K562 (cell line): ENCODE results near the gene TMEM121B. TPM values are rescaled to one million over a fixed set of nuclear protein-coding genes. Genes with fewer than 3 reads are reported as not detected.

ENCODE experiments used
- ARHGAP35 ChIP-seq: fragments of 450-650 bp; IDR thresholded peaks from 2 replicates; pipeline ENCODE4 v1.6.1; 2018; ENCODE audit not compliant: partially characterized antibody
- ARID3B ChIP-seq: fragments of 250-450 bp; sonication (Bioruptor Pico); IDR thresholded peaks from 2 replicates; pipeline ENCODE4 v1.4.0; 2020; ENCODE audit warnings: borderline replicate concordance
- BRD4 ChIP-seq: fragments of 200-600 bp; sonication (generic); IDR thresholded peaks from 2 replicates; pipeline ENCODE4 v1.6.1; 2017; ENCODE audit warnings: inconsistent platforms
- BRF1 ChIP-seq: IDR thresholded peaks from 3 replicates; pipeline ENCODE4 v1.6.1; 2011; ENCODE audit warnings: borderline replicate concordance, mild to moderate bottlenecking; ENCODE audit not compliant: insufficient read length; ENCODE audit errors: extremely low read depth
- DPF2 ChIP-seq: fragments of 450-650 bp; IDR thresholded peaks from 2 replicates; pipeline ENCODE4 v1.6.1; 2016
- EGR1 ChIP-seq: fragments of 450-650 bp; conservative IDR thresholded peaks from 2 replicates; pipeline ENCODE4 v1.6.1; 2017; ENCODE audit warnings: mild to moderate bottlenecking
- FOXP1 ChIP-seq: sonication (generic); formaldehyde crosslinking; IDR thresholded peaks from 2 replicates; pipeline ENCODE4 v1.8.0; 2022; ENCODE audit warnings: mild to moderate bottlenecking, missing genetic modification reagents
- HEY1 ChIP-seq: fragments of 250-450 bp; sonication (Bioruptor Pico); IDR thresholded peaks from 2 replicates; pipeline ENCODE4 v1.5.0; 2020; ENCODE audit warnings: mild to moderate bottlenecking, moderate library complexity, borderline replicate concordance
- HLTF ChIP-seq: fragments of 450-650 bp; IDR thresholded peaks from 2 replicates; pipeline ENCODE4 v1.6.1; 2016
- HNRNPH1 ChIP-seq: fragments of 200-400 bp; formaldehyde crosslinking; optimal IDR thresholded peaks from 2 replicates; pipeline ENCODE3; 2017; ENCODE audit warnings: low read depth, mild to moderate bottlenecking, low read length, moderate library complexity
- KLF16 ChIP-seq: IDR thresholded peaks from 2 replicates; pipeline ENCODE4 v1.6.1; 2016; ENCODE audit warnings: antibody characterized with exemption
- MED1 ChIP-seq: sonication (generic); formaldehyde crosslinking; IDR thresholded peaks from 2 replicates; pipeline ENCODE4 v1.8.1; 2023; ENCODE audit warnings: missing genetic modification reagents, borderline replicate concordance
- NFXL1 ChIP-seq: fragments of 450-650 bp; formaldehyde crosslinking; IDR thresholded peaks from 2 replicates; pipeline ENCODE4 v1.4.0; 2021; ENCODE audit warnings: mild to moderate bottlenecking
- RCOR1 ChIP-seq, 2 experiments: IDR thresholded peaks; 2 replicates each; pipeline ENCODE4 v1.6.1; 2012; ENCODE audit warnings: low read depth in 2 of 2, low read length in 2 of 2, borderline replicate concordance in 1 of 2, improper control_type of control experiment in 1 of 2
- SREBF2 ChIP-seq: sonication (generic); formaldehyde crosslinking; IDR thresholded peaks from 2 replicates; pipeline ENCODE4 v1.4.0; 2020; ENCODE audit warnings: mild to moderate bottlenecking, missing genetic modification reagents
- TCF3 ChIP-seq: sonication (generic); formaldehyde crosslinking; IDR thresholded peaks from 2 replicates; pipeline ENCODE4 v1.4.0; 2020; ENCODE audit warnings: mild to moderate bottlenecking, missing genetic modification reagents
- ZBTB2 ChIP-seq: fragments of 450-650 bp; IDR thresholded peaks from 2 replicates; pipeline ENCODE4 v1.6.1; 2016; ENCODE audit warnings: antibody characterized with exemption
- ZKSCAN3 ChIP-seq: fragments of 250-450 bp; sonication (Bioruptor Pico); IDR thresholded peaks from 2 replicates; pipeline ENCODE4 v1.4.0; 2020
- ZNF23 ChIP-seq: fragments of 250-450 bp; sonication (Bioruptor Pico); IDR thresholded peaks from 2 replicates; pipeline ENCODE4 v1.4.0; 2020; ENCODE audit warnings: mild to moderate bottlenecking
- ZNF384 ChIP-seq: IDR thresholded peaks from 2 replicates; pipeline ENCODE4 v1.6.1; 2012; ENCODE audit warnings: low read depth, low read length, improper control_type of control experiment
- polyA plus RNA-seq, 8 experiments: library from polyadenylated mRNA; depleted of rRNA in 4 of 8; stranded (reverse) in 5 of 8; unstranded in 3 of 8; fragments of >200 nt; fragmentation: Nextera tagmentation in 2 of 8; fragmentation: Illumina TruSeq in 1 of 8; extraction: Ambion mirVana in 2 of 8; extraction: Trizol in 1 of 8; gene quantifications; 2 replicates each; pipeline versions ENCODE4 v1.2.1 to v1.2.3, GENCODE V29; 2011 to 2014; ENCODE audit warnings: inconsistent platforms in 1 of 8, missing spikeins in 1 of 8
- total RNA-seq, 7 experiments: library from RNA; depleted of rRNA in 6 of 7; stranded (reverse); fragments of >200 nt in 6 of 7; fragmentation: Illumina TruSeq in 2 of 7; extraction: Trizol in 2 of 7; gene quantifications; 2 replicates each; pipeline versions ENCODE4 v1.2.1 to v1.2.3, GENCODE V29; 2011 to 2021; ENCODE audit warnings: low replicate concordance in 1 of 7
- TF ChIP-seq, protein P1 (sequence below): fragments of 250-450 bp; sonication (Bioruptor Pico); IDR thresholded peaks from 2 replicates; pipeline ENCODE4 v1.4.0; 2020; ENCODE audit warnings: mild to moderate bottlenecking, moderate library complexity
- TF ChIP-seq, protein P2 (sequence below): sonication (generic); formaldehyde crosslinking; IDR thresholded peaks from 2 replicates; pipeline ENCODE4 v1.9.0; 2022; ENCODE audit warnings: mild to moderate bottlenecking, missing genetic modification reagents
- TF ChIP-seq, protein P3 (sequence below): fragments of 200-400 bp; formaldehyde crosslinking; IDR thresholded peaks from 2 replicates; pipeline ENCODE4 v1.6.1; 2017; ENCODE audit warnings: mild to moderate bottlenecking, low read depth, low read length, moderate library complexity

The TMEM121B gene
- total and polyA plus RNA-seq, 9 of the 15 experiments (the other 6 are each of a cell fraction or from before 2014, with no cell fraction given): 0.03 to 0.07 (median 0.03) TPM; not detected in 6

DNA sequence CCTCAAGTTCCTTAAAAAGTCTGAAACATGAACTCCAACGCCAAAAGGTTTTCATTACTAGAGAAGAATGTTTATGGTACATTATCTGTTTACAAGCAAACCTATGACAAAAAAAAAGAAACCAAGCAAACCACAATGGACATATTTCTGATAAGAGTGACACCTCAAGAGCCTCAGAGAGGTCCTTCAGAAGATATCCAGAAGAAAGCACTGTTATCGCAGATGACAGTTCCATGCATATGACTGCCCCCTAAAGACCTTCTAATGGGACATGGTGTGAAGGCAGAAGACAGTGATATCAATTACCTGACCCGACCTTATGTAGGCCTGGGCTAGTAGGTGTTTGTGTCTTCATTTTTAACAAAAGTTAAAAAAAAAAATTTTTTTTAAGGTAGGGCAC lies 34.8 kb upstream of the TMEM121B start (continued):
- TF ChIP-seq, protein P1, sequence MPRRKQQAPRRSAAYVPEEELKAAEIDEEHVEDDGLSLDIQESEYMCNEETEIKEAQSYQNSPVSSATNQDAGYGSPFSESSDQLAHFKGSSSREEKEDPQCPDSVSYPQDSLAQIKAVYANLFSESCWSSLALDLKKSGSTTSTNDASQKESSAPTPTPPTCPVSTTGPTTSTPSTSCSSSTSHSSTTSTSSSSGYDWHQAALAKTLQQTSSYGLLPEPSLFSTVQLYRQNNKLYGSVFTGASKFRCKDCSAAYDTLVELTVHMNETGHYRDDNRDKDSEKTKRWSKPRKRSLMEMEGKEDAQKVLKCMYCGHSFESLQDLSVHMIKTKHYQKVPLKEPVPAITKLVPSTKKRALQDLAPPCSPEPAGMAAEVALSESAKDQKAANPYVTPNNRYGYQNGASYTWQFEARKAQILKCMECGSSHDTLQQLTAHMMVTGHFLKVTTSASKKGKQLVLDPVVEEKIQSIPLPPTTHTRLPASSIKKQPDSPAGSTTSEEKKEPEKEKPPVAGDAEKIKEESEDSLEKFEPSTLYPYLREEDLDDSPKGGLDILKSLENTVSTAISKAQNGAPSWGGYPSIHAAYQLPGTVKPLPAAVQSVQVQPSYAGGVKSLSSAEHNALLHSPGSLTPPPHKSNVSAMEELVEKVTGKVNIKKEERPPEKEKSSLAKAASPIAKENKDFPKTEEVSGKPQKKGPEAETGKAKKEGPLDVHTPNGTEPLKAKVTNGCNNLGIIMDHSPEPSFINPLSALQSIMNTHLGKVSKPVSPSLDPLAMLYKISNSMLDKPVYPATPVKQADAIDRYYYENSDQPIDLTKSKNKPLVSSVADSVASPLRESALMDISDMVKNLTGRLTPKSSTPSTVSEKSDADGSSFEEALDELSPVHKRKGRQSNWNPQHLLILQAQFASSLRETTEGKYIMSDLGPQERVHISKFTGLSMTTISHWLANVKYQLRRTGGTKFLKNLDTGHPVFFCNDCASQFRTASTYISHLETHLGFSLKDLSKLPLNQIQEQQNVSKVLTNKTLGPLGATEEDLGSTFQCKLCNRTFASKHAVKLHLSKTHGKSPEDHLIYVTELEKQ (CRISPR knock-in tag): no peak
- no peak for TF ChIP-seq ARHGAP35
- TF ChIP-seq, protein P2, sequence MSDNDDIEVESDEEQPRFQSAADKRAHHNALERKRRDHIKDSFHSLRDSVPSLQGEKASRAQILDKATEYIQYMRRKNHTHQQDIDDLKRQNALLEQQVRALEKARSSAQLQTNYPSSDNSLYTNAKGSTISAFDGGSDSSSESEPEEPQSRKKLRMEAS (CRISPR knock-in tag): no peak
- TF ChIP-seq HEY1 (CRISPR knock-in tag): no peak
- no peak for TF ChIP-seq ZNF23 (CRISPR knock-in tag)
- TF ChIP-seq ARID3B (CRISPR knock-in tag): no peak
- peak; percentile 57 for TF ChIP-seq DPF2
- TF ChIP-seq HNRNPH1: no peak
- TF ChIP-seq NFXL1 (CRISPR knock-in tag): no peak
- peak; percentile 45; the same call in 1 of the 2 replicates for TF ChIP-seq ZNF384
- TF ChIP-seq FOXP1 (CRISPR knock-in tag): no peak
- TF ChIP-seq TCF3 (CRISPR knock-in tag): peak; percentile 68
- no peak for TF ChIP-seq SREBF2 (CRISPR knock-in tag)
- TF ChIP-seq HLTF: no peak
- no peak for TF ChIP-seq ZKSCAN3 (CRISPR knock-in tag)
- TF ChIP-seq, protein P3, sequence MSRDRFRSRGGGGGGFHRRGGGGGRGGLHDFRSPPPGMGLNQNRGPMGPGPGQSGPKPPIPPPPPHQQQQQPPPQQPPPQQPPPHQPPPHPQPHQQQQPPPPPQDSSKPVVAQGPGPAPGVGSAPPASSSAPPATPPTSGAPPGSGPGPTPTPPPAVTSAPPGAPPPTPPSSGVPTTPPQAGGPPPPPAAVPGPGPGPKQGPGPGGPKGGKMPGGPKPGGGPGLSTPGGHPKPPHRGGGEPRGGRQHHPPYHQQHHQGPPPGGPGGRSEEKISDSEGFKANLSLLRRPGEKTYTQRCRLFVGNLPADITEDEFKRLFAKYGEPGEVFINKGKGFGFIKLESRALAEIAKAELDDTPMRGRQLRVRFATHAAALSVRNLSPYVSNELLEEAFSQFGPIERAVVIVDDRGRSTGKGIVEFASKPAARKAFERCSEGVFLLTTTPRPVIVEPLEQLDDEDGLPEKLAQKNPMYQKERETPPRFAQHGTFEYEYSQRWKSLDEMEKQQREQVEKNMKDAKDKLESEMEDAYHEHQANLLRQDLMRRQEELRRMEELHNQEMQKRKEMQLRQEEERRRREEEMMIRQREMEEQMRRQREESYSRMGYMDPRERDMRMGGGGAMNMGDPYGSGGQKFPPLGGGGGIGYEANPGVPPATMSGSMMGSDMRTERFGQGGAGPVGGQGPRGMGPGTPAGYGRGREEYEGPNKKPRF: no peak
- TF ChIP-seq BRF1: no peak
- no peak for TF ChIP-seq EGR1
- no peak for TF ChIP-seq MED1 (CRISPR knock-in tag)
- peak in 1 of 2 experiments; percentile 88; a peak in 2 of 4 replicates for TF ChIP-seq RCOR1 (IDR thresholded peaks at IDR 0.05; ENCODE audit: borderline replicate concordance in 1 of 2, low read depth in 2 of 2, low read length in 2 of 2)
- no peak for TF ChIP-seq BRD4
- no peak for TF ChIP-seq ZBTB2
- TF ChIP-seq KLF16: 0 out of 2 replicates have a peak, but pooled peaks have one; percentile 39
